Activated naive CD4-positive, alpha-beta T cell treated with anti-CD3 and anti-CD28 coated beads, Interleukin-2, amount 10 ng/mL, durations not matched to agents 7 days and 5 days (primary cell): ENCODE measurements around the gene PTPRN.
"Not testable (repeated sequence)": the region's sequence is repeated elsewhere in the genome, so short reads cannot be mapped to it uniquely, and the experiment has no call there.

Experiments used
- CTCF ChIA-PET: fragments of 350-600 bp; sonication (Branson Sonifier 250); formaldehyde crosslinking; loops from one replicate; lab custom pipeline; 2021; ENCODE audit warnings: antibody characterized with exemption; lab: Charles Lee
- DNase-seq: peaks from one replicate; pipeline ENCODE4 v3.0.0-alpha.2; 2020
- H3K27ac Mint-ChIP-seq: one replicate; pipeline ENCODE4 v1.8.0; 2021; ENCODE audit warnings: mild to moderate bottlenecking, moderate library complexity, mixed read lengths
- H3K27me3 Mint-ChIP-seq: one replicate; pipeline ENCODE4 v1.8.0; 2021; ENCODE audit warnings: mild to moderate bottlenecking, mixed read lengths
- H3K36me3 Mint-ChIP-seq: one replicate; pipeline ENCODE4 v1.8.0; 2021; ENCODE audit warnings: mixed read lengths
- H3K4me1 Mint-ChIP-seq: one replicate; pipeline ENCODE4 v1.8.0; 2021; ENCODE audit warnings: mixed read lengths
- H3K4me3 Mint-ChIP-seq: one replicate; pipeline ENCODE4 v1.8.0; 2021; ENCODE audit warnings: mild to moderate bottlenecking, moderate library complexity, mixed read lengths
- H3K9me3 Mint-ChIP-seq: one replicate; pipeline ENCODE4 v1.8.0; 2021; ENCODE audit warnings: mixed read lengths

Gene PTPRN

DNA sequence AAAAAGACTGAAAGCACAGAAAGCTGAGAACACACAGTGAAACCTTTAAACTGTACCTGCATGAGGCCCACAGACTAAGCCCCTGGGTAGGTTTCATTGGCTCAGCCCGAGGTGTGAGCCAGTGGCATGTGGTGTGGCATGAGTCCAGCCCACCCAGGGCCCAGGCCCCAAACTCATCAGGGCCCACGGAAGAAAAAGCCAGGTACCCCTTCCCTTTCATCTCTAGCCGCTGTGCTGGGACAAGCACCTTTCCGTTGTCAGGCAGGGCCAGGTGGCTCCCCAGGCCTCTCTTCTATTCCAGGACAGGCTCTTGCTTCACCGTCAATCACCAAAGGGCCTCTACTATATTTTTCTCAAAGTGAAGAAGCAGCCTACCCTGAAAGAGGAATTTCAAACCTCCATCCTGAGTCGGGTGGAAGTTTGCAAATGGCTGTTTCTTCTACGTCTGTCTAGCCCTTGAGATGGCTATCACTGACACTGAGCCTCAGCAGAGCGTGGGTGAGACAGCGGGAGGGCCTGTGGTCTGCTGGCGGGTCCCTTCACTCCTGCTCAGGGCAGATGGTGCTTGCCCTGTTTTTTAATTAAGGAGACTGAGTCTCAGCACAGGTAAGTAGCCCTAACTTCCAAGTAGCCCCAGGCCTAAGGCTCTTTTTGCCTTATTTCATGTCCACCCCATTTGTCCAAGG, 21.5 kb downstream of the PTPRN start:
- H3K27ac Mint-ChIP-seq: peak overlapping the region; percentile 14
- no peak overlapping the region for H3K4me3 Mint-ChIP-seq
- H3K36me3 Mint-ChIP-seq: peaks cover 15% of the 10 kb centered on the region
- no peaks in the 10 kb centered on the region for H3K9me3 Mint-ChIP-seq
- DNase-seq: peak; percentile 9
- H3K4me1 Mint-ChIP-seq: peaks cover 4% of the 10 kb centered on the region
- H3K27me3 Mint-ChIP-seq: peaks cover 26% of the 10 kb centered on the region
- CTCF ChIA-PET: interaction anchor here (14.6 to 14.8 kb wide), 2 partner anchors 7 to 8 kb away, joined by 267 read pairs; partner anchors contain the start of gene DNAJB2

DNA sequence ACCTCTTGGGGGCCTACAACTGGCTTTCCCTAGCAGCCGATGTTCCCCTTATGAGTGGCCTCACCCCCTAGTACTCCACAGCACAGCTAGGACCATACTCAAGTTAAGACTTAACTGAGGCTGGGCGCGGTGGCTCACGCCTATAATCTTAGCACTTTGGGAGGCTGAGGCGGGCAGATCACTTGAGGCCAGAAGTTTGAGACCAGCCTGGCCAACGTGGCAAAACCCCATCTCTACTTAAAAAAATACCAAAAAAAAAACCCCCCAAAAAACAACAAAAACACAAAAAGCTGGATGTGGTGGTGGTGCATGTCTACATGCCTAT, 22.1 kb downstream of the PTPRN start:
- H3K4me3 Mint-ChIP-seq, H3K4me1 Mint-ChIP-seq, H3K9me3 Mint-ChIP-seq, H3K27ac Mint-ChIP-seq, DNase-seq: not testable (repeated sequence)
- Mint-ChIP-seq H3K27me3 (peaks cover 20% of the 10 kb centered on the region), H3K36me3 (peaks cover 19% of the 10 kb centered on the region)
- CTCF ChIA-PET: interaction anchor here (2.0 to 14.8 kb wide), 2 partner anchors 8 to 9 kb away, joined by 7 to 267 read pairs; no protein-coding TSS in a partner anchor

DNA sequence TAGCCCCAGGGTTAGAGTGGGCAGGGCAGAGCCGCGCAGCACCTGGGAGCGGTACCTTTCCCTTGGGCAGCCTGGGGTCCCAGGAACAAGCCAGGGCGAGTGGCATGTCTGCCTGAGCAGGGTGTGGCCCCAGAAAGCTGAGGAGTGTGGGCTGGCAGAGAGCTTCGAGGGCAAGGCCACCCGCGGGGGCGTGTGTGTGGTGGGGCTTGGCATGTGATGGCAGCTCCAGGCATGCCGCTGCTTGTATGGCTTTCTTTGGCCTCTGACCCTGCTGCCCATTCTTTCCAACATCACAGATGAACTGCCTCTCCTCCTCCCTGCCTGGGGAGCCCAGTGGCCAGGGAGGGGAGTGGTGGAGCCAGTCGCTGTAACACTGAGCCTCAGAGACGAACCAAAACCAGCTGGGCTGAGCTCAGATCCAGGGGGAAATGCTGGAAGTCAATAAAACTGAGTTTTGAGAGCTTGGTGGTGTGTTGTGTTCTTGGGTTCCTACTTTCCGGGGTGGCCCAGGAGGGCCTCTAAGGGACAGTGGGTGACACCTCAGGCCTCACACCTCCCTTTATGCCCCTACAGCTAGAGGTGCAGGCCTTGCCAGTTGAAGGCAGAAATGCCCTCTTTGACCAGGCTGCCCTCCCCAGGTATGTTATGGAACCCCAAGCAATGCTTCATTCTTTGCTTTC, 22.6 kb downstream of the PTPRN start:
- Mint-ChIP-seq H3K36me3 (peaks cover 22% of the 10 kb centered on the region), H3K9me3 (no peaks in the 10 kb centered on the region), H3K27me3 (peaks cover 16% of the 10 kb centered on the region), H3K27ac (peak overlapping the region; percentile 45), H3K4me3 (no peak overlapping the region), H3K4me1 (peaks cover 4% of the 10 kb centered on the region)
- DNase-seq: peak; percentile 17
- CTCF ChIA-PET: interaction anchor here (2.0 to 14.8 kb wide), 2 partner anchors 9 kb away, joined by 7 to 267 read pairs; no protein-coding TSS in a partner anchor

DNA sequence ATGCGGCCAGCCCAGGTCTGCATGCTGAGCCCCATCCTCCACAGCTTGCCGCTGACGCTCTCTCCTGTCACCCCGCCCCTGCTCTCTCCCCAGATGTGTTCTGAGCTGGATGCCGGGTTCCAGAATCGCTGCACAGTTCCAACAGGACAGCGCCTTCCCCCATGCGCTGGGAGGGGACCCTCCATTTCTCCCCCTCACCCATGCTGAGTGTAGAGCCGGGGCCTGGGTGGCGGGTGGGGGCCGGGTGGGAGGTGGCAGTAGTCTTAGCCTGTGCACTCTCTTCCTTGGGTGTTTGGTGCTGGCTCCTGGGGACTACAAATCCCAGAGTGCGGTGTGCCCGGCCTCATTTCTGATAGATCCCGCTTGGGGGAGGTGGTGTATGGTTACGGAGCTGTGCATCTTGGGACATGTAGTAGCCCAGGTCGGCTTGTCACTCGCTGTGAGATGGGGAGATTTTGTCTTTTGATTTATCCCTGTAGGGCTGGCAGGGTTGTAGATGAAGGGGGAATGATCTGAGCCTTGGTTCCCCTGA, 23.2 kb downstream of the PTPRN start:
- Mint-ChIP-seq H3K4me1 (peaks cover 8% of the 10 kb centered on the region), H3K4me3 (no peak overlapping the region), H3K27ac (peak overlapping the region; percentile 45), H3K27me3 (peaks cover 10% of the 10 kb centered on the region), H3K36me3 (peaks cover 27% of the 10 kb centered on the region), H3K9me3 (no peaks in the 10 kb centered on the region)
- no peak for DNase-seq
- CTCF ChIA-PET: interaction anchor here (2.0 to 14.8 kb wide), 2 partner anchors 8 to 9 kb away, joined by 7 to 267 read pairs; no protein-coding TSS in a partner anchor

DNA sequence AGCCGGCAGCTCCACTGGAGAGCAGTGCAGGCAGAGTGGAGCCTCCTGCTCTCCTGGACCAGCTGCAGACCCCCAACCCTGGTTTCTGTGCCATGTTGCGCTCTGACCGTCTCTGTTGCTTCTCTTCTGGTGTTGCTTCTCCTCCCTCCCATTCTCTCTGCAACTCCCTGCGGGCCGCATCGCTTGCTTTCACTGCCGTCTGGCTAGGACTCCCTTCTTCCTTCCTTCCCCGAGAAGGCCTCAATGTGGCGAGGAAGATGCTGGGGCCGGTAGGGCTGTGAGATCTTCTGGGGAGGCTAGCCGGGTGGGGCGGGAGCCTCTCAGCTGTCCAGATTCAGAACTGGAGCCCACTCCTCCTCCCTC, 23.8 kb downstream of the PTPRN start:
- Mint-ChIP-seq H3K27me3 (peaks cover 4% of the 10 kb centered on the region), H3K36me3 (peaks cover 28% of the 10 kb centered on the region), H3K27ac (no peak overlapping the region)

DNA sequence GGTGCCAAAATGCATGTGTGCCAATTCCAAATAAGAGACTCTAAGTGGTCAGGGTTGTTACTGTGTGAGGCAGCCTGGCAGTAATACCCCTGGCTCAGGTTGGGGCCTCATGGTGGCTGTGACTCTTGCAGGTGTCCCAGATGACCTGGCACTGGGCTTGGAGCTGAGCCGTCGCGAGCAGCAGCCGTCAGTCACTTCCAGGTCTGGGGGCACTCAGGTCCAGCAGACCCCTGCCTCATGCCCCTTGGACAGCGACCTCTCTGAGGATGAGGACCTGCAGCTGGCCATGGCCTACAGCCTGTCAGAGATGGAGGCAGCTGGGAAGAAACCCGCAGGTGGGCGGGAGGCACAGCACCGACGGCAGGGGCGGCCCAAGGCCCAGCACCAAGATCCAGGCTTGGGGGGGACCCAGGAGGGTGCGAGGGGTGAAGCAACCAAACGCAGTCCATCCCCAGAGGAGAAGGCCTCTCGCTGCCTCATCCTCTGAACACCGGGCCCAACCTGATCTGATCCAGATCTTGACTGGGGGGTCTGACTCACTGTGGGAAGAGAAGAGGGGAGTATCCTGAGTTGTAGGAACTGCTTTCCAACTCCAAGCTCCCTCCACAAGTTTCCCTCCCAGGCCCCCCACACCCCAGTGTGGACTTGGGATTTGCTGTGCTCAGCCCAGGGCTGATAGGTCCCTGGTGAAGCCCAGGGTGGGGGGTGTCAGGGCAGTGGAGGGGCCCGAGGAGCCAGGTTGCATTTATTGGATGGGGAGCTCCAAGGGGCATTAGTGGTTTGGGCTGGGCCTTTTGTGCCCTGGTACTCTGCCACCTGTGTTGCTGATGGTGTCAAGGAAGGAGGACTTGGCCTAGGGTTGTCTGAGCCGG, 24.5 kb downstream of the PTPRN start:
- H3K36me3 Mint-ChIP-seq: peaks cover 31% of the 10 kb centered on the region
- peaks cover 20% of the 10 kb centered on the region for H3K4me1 Mint-ChIP-seq
- DNase-seq: no peak
- no peaks in the 10 kb centered on the region for H3K9me3 Mint-ChIP-seq
- CTCF ChIA-PET: interaction anchor here (14.8 kb wide), 1 partner anchor 11 kb away, joined by 267 read pairs; no protein-coding TSS in a partner anchor
- H3K4me3 Mint-ChIP-seq: no peak overlapping the region
- no peak overlapping the region for H3K27ac Mint-ChIP-seq
- H3K27me3 Mint-ChIP-seq: peaks cover under 1% of the 10 kb centered on the region

More for the DNA sequence above, 23.8 kb downstream of the PTPRN start:
- peaks cover 14% of the 10 kb centered on the region for H3K4me1 Mint-ChIP-seq
- CTCF ChIA-PET: interaction anchor here (2.0 to 14.8 kb wide), 2 partner anchors 8 to 10 kb away, joined by 7 to 267 read pairs; no protein-coding TSS in a partner anchor
- H3K9me3 Mint-ChIP-seq: no peaks in the 10 kb centered on the region
- DNase-seq: no peak
- no peak overlapping the region for H3K4me3 Mint-ChIP-seq

DNA sequence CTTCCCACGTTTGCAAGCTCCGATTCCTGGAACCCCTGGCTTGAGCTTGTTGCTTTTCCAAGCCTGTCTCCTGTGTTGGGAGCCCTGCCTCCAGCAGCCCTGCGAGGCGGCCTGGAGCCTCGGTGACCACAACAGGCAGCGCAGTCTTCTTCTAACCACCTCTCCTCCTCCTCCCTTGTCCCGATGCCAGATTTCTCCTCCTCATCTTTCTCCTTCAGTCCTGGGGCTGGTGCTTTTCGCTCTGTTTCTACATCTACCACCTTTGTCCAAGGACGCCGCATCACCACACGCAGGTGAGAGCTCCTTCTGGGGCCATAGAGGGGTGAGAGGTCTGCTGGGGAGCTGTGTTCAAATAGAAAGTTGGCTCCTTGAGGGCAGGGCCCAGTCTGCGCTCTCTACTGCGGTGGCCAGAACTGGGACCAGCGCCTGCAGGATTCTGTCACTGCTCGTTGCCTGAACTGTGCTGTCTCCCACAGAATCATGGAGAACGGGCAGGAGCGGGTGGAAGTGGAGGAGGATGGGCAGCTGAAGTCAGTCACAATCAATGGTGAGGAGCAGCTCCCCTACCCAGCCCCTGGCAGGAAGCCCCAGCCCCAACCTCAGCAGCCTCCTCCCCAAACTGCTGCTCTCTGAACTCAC, 26.1 kb downstream of the PTPRN start:
- no peaks in the 10 kb centered on the region for H3K9me3 Mint-ChIP-seq
- no peaks in the 10 kb centered on the region for H3K27me3 Mint-ChIP-seq
- peaks cover 32% of the 10 kb centered on the region for H3K4me1 Mint-ChIP-seq
- peaks cover 31% of the 10 kb centered on the region for H3K36me3 Mint-ChIP-seq
- DNase-seq: no peak
- peak overlapping the region; percentile 38 for H3K27ac Mint-ChIP-seq
- H3K4me3 Mint-ChIP-seq: no peak overlapping the region
- CTCF ChIA-PET: interaction anchor here (14.8 kb wide), 1 partner anchor 12 kb away, joined by 267 read pairs; no protein-coding TSS in a partner anchor

DNA sequence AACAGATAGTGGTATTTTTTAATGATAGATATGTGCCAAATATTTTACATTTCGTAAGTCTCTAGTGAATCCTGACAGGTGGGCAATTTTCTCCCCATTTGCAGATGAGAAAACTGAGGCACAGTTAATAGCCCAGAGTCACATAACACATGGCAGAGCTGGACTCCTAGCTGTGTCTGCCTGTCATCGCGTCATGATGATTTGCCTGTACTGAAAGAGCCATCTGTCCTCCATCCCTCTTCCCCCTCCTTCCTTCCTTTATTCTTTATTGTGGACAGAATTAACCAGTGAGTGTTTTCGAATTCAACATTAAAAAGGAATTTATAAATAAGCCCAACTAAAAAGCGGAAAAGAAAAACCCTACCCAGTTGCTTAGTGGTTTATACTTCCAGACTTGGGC, 26.8 kb downstream of the PTPRN start:
- DNase-seq: no peak
- Mint-ChIP-seq H3K4me1 (peaks cover 39% of the 10 kb centered on the region), H3K4me3 (no peak overlapping the region), H3K36me3 (peaks cover 31% of the 10 kb centered on the region), H3K9me3 (no peaks in the 10 kb centered on the region), H3K27me3 (peaks cover 5% of the 10 kb centered on the region), H3K27ac (no peak overlapping the region)
- CTCF ChIA-PET: interaction anchor here (14.8 kb wide), 1 partner anchor 13 kb away, joined by 267 read pairs; no protein-coding TSS in a partner anchor

DNA sequence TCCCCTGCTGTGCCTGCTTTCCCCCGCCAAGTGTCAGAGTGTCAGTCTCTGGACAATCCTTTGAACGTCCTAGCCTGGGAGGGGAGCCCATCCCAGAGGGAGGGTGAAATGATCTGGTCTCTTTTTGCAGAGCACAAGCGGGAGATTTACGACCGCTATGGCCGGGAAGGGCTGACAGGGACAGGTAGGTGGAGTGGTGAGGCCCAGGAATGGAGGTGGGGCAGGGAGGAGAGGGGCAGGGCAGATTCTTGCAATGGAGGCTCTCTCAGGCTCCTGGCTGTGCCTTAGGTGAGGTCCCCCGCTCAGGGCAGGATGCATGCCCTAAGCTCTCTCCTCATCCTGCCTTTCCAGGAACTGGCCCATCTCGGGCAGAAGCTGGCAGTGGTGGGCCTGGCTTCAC, 27.6 kb downstream of the PTPRN start:
- Mint-ChIP-seq H3K27ac (no peak overlapping the region), H3K4me1 (peaks cover 42% of the 10 kb centered on the region), H3K4me3 (no peak overlapping the region), H3K27me3 (peaks cover 5% of the 10 kb centered on the region), H3K36me3 (peaks cover 31% of the 10 kb centered on the region), H3K9me3 (no peaks in the 10 kb centered on the region)
- CTCF ChIA-PET: interaction anchor here (1.0 to 14.8 kb wide), 2 partner anchors 14 to 20 kb away, joined by 4 to 267 read pairs; no protein-coding TSS in a partner anchor
- DNase-seq: peak; percentile 16

DNA sequence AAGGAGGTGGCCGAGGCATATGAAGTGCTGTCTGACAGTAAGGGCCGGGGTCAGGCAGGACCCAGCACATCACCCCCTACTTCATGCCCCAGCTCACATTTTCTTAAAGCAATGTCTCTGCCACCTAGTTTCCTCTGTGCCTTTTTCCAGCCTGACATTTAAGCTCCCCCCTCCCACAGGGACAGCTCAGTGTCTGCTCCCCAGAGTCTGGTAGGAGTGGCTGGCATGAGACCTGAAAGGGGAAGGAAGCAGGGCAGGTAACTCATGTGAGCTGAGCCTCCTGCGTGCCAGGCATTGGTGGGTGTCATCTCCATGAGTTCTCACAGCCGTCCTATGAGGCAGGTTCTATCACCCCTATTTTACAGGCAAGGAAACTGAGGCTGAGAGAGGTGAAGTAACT, 28.6 kb downstream of the PTPRN start:
- Mint-ChIP-seq H3K27ac (peak overlapping the region; percentile 98), H3K9me3 (no peaks in the 10 kb centered on the region), H3K4me3 (peak overlapping the region; percentile 92), H3K27me3 (peaks cover 5% of the 10 kb centered on the region), H3K4me1 (peaks cover 42% of the 10 kb centered on the region), H3K36me3 (peaks cover 31% of the 10 kb centered on the region)
- CTCF ChIA-PET: interaction anchor here (1.0 to 14.8 kb wide), 4 partner anchors 15 to 32 kb away, joined by 4 to 267 read pairs (median 32); partner anchors contain the start of gene TUBA4A
- DNase-seq: no peak

DNA sequence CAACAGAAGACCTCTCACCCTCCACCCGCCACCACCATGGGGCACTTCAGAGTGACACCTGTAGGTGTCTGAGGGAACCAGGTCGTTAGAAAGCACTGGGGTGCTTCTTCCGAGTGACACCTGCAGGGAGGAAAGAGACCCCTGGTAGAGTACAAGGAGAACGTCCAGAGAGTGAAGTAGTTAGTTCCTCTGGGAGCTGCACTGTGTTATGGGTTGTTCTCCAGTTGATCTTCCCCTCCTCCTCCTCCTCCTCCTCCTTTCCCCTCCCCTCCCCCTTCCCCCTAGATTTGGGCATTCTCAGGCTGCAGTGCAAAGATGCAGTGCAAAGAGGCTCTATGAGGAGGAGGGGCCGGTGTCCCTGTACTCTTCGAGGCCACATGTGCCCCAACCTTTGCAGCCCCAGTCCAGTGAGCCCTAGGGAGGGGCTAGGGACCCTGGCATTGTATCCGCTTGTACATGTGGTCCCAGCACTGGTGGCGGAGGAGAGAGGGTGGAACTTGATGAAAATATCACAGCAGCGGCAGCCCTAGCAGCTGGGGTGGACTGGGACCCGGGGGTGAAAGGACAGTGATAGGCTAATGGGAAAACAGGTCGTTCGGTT, 29.2 kb downstream of the PTPRN start:
- Mint-ChIP-seq H3K9me3 (no peaks in the 10 kb centered on the region), H3K27ac (peak overlapping the region; percentile 98), H3K36me3 (peaks cover 30% of the 10 kb centered on the region), H3K4me3 (peak overlapping the region; percentile 92), H3K27me3 (peaks cover 5% of the 10 kb centered on the region), H3K4me1 (peaks cover 42% of the 10 kb centered on the region)
- CTCF ChIA-PET: interaction anchor here (1.0 to 14.8 kb wide), 5 partner anchors 15 to 85 kb away, joined by 3 to 267 read pairs (median 31); partner anchors contain the start of genes ANKZF1, ATG9A and TUBA4A
- no peak for DNase-seq

DNA sequence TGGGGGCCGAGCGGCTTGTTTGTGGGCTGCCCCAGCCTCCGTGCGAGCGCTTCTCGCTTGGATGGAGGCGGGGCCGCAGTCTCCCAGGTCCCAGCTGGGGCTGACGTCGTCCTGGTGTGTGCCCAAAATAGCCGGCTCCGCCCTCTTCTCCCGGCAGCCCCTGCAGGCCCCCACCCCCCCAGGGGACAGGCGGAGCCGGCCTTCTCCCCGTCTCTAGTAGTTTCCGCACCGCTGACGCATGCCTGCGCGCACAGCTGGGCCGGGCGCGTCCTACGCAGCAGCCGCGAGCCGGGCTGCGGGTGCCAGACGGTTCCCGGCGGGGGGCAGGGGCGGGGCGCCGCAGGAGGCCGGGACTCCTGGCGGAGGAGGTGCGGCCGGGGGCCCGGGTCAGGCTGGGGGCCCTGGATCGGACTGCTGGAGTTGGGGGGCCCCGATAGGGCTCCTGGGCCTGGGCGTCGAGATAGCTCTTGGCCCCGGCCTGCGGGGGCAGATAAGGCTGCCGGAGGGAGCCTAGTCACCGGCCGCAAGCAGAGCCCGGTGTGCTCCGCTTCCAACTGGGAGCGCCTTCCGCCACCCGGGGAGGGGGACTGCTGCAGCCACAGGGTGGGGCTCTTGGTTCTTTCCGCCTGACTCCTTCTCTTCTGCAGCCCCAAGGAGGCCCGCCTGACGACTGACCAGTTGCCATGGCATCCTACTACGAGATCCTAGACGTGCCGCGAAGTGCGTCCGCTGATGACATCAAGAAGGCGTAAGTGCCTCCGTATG, 29.9 kb downstream of the PTPRN start, which contains the start of gene DNAJB2:
TSS of gene DNAJB2 (plus strand) at position 216 of the 765 bp plus-strand sequence. CDS start at position 684, 468 bp downstream.
- peak within 1 kb of the TSS; percentile 92 for H3K4me3 Mint-ChIP-seq
- H3K9me3 Mint-ChIP-seq: no peaks in the 10 kb centered on the region
- peak; percentile 99 for DNase-seq
- peaks cover 30% of the 10 kb centered on the region for H3K36me3 Mint-ChIP-seq
- H3K27me3 Mint-ChIP-seq: peaks cover 10% of the 10 kb centered on the region
- H3K4me1 Mint-ChIP-seq: peaks cover 42% of the 10 kb centered on the region
- peak within 1 kb of the TSS; percentile 98 for H3K27ac Mint-ChIP-seq
- CTCF ChIA-PET: interaction anchor here (0.6 to 14.8 kb wide), 9 partner anchors 16 to 109 kb away, joined by 3 to 267 read pairs (median 5); partner anchors contain the start of genes ANKZF1, ATG9A and TUBA4A
